ENCODE data around the gene GALNT15. TPM values are rescaled to one million over a fixed set of nuclear protein-coding genes. Genes with fewer than 3 reads are reported as not detected.

Gene GALNT15
- polyA plus RNA-seq, 1 of the 3 experiments (the other 2 are of a cell fraction): 4.7 TPM

DNA sequence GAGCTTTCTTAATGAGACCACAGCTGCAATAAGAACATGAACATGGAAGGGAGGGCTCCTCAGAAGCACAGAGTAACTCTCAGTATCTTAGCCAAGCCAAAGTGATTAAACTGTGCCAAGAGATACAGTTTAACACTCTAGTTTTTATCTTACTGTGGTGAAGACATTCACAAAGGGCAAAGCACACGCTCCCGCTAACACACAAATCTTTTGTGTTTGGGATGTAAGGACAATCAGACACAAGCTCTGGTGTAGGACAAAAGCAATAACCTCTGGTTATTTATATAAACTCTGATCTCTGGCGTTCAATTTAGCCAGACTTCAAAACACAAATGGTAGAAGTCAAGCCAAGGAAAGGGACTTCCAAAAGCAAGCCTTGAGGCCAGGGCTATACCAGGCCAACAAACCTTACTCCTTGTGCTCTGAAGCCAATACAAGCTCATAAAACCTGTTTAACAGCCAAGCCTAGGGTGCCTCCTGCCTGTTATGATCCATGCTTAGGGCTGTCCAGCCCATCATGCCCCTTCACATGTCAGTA lies 62.4 kb downstream of the GALNT15 start:
- H3K9me2 ChIP-seq: no peaks in the 10 kb centered on the region
- TF ChIP-seq, protein P1, sequence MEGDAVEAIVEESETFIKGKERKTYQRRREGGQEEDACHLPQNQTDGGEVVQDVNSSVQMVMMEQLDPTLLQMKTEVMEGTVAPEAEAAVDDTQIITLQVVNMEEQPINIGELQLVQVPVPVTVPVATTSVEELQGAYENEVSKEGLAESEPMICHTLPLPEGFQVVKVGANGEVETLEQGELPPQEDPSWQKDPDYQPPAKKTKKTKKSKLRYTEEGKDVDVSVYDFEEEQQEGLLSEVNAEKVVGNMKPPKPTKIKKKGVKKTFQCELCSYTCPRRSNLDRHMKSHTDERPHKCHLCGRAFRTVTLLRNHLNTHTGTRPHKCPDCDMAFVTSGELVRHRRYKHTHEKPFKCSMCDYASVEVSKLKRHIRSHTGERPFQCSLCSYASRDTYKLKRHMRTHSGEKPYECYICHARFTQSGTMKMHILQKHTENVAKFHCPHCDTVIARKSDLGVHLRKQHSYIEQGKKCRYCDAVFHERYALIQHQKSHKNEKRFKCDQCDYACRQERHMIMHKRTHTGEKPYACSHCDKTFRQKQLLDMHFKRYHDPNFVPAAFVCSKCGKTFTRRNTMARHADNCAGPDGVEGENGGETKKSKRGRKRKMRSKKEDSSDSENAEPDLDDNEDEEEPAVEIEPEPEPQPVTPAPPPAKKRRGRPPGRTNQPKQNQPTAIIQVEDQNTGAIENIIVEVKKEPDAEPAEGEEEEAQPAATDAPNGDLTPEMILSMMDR (IDR thresholded peaks at IDR 0.05): no peak
- no peak for TF ChIP-seq NFIC (IDR thresholded peaks at IDR 0.05; ENCODE audit: borderline replicate concordance)
- TF ChIP-seq RXRA (IDR thresholded peaks at IDR 0.05; ENCODE audit: borderline replicate concordance, low read depth): no peak
- no peak for TF ChIP-seq RAD21 (IDR thresholded peaks at IDR 0.05; ENCODE audit: low read length)
- TF ChIP-seq EP300 (IDR thresholded peaks at IDR 0.05; ENCODE audit: borderline replicate concordance in 1 of 2, low read depth in 1 of 2, low read length in 1 of 2): no peak
- TF ChIP-seq SMC3 (IDR thresholded peaks at IDR 0.05; ENCODE audit: low read depth, low read length): no peak
- no peak for TF ChIP-seq FOXM1 (IDR thresholded peaks at IDR 0.05; ENCODE audit: low read depth)
- TF ChIP-seq, protein P2, sequence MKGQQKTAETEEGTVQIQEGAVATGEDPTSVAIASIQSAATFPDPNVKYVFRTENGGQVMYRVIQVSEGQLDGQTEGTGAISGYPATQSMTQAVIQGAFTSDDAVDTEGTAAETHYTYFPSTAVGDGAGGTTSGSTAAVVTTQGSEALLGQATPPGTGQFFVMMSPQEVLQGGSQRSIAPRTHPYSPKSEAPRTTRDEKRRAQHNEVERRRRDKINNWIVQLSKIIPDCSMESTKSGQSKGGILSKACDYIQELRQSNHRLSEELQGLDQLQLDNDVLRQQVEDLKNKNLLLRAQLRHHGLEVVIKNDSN (IDR thresholded peaks at IDR 0.05; ENCODE audit: borderline replicate concordance, low read depth): no peak
- TF ChIP-seq, protein P3, sequence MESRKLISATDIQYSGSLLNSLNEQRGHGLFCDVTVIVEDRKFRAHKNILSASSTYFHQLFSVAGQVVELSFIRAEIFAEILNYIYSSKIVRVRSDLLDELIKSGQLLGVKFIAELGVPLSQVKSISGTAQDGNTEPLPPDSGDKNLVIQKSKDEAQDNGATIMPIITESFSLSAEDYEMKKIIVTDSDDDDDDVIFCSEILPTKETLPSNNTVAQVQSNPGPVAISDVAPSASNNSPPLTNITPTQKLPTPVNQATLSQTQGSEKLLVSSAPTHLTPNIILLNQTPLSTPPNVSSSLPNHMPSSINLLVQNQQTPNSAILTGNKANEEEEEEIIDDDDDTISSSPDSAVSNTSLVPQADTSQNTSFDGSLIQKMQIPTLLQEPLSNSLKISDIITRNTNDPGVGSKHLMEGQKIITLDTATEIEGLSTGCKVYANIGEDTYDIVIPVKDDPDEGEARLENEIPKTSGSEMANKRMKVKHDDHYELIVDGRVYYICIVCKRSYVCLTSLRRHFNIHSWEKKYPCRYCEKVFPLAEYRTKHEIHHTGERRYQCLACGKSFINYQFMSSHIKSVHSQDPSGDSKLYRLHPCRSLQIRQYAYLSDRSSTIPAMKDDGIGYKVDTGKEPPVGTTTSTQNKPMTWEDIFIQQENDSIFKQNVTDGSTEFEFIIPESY (IDR thresholded peaks at IDR 0.05; ENCODE audit: borderline replicate concordance, low read depth): no peak
- no peak for TF ChIP-seq JUND (IDR thresholded peaks at IDR 0.05)
- no peak for TF ChIP-seq TEAD4 (IDR thresholded peaks at IDR 0.05; ENCODE audit: borderline replicate concordance, insufficient read depth)
- no peak for TF ChIP-seq EZH2phosphoT487 (IDR thresholded peaks at IDR 0.05; ENCODE audit: borderline replicate concordance, low read depth)
- no peak for TF ChIP-seq RCOR1 (IDR thresholded peaks at IDR 0.05; ENCODE audit: low read length)
- TF ChIP-seq, protein P4, sequence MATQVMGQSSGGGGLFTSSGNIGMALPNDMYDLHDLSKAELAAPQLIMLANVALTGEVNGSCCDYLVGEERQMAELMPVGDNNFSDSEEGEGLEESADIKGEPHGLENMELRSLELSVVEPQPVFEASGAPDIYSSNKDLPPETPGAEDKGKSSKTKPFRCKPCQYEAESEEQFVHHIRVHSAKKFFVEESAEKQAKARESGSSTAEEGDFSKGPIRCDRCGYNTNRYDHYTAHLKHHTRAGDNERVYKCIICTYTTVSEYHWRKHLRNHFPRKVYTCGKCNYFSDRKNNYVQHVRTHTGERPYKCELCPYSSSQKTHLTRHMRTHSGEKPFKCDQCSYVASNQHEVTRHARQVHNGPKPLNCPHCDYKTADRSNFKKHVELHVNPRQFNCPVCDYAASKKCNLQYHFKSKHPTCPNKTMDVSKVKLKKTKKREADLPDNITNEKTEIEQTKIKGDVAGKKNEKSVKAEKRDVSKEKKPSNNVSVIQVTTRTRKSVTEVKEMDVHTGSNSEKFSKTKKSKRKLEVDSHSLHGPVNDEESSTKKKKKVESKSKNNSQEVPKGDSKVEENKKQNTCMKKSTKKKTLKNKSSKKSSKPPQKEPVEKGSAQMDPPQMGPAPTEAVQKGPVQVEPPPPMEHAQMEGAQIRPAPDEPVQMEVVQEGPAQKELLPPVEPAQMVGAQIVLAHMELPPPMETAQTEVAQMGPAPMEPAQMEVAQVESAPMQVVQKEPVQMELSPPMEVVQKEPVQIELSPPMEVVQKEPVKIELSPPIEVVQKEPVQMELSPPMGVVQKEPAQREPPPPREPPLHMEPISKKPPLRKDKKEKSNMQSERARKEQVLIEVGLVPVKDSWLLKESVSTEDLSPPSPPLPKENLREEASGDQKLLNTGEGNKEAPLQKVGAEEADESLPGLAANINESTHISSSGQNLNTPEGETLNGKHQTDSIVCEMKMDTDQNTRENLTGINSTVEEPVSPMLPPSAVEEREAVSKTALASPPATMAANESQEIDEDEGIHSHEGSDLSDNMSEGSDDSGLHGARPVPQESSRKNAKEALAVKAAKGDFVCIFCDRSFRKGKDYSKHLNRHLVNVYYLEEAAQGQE (IDR thresholded peaks at IDR 0.05; ENCODE audit: low read depth, low read length): no peak
- TF ChIP-seq, protein P5, sequence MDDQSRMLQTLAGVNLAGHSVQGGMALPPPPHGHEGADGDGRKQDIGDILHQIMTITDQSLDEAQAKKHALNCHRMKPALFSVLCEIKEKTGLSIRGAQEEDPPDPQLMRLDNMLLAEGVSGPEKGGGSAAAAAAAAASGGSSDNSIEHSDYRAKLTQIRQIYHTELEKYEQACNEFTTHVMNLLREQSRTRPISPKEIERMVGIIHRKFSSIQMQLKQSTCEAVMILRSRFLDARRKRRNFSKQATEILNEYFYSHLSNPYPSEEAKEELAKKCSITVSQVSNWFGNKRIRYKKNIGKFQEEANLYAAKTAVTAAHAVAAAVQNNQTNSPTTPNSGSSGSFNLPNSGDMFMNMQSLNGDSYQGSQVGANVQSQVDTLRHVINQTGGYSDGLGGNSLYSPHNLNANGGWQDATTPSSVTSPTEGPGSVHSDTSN (IDR thresholded peaks at IDR 0.05): no peak
- no peak for TF ChIP-seq NRF1 (IDR thresholded peaks at IDR 0.05; ENCODE audit: low read depth, low read length)
- TF ChIP-seq POLR2AphosphoS5 (IDR thresholded peaks at IDR 0.05; ENCODE audit: low read depth, low read length): no peak
- no peak for TF ChIP-seq GABPA (IDR thresholded peaks at IDR 0.05; ENCODE audit: low read depth)
- TF ChIP-seq SIN3A (IDR thresholded peaks at IDR 0.05; ENCODE audit: borderline replicate concordance, low read depth, low read length): no peak
- TF ChIP-seq MEF2A (IDR thresholded peaks at IDR 0.05; ENCODE audit: borderline replicate concordance, low read depth): no peak
- no peaks in the 10 kb centered on the region for H3F3A ChIP-seq (replicated peaks; ENCODE audit: insufficient read depth)
- H3K9me3 ChIP-seq: no peaks in the 10 kb centered on the region
- ChIA-PET POLR2A (no interaction called here), CTCF (interaction anchor here (0.8 kb wide), 1 partner anchor 188 kb away, joined by 3 read pairs; no protein-coding TSS in a partner anchor)
- no peaks in the 10 kb centered on the region for H3K79me2 ChIP-seq (ENCODE audit: insufficient read depth)
- no peaks in the 10 kb centered on the region for H3K36me3 ChIP-seq (replicated peaks in 1 of 2; ENCODE audit: control insufficient read depth in 1 of 2, insufficient read depth in 2 of 2, low read length in 1 of 2)
- no peaks in the 10 kb centered on the region for H3K27me3 ChIP-seq (ENCODE audit: insufficient read depth)
- no peak overlapping the region for H2AFZ ChIP-seq (ENCODE audit: low read depth)
- no peak overlapping the region for H3K4me3 ChIP-seq (ENCODE audit: low read depth in 2 of 2, low read length in 1 of 2)
- H3K4me2 ChIP-seq: no peak overlapping the region
- peaks cover 3 to 6% of the 10 kb centered on the region in 2 experiments; a peak in 2 of 4 replicates for H3K4me1 ChIP-seq (ENCODE audit: control insufficient read depth in 1 of 2, insufficient read depth in 2 of 2, low read depth in 1 of 2, low read length in 1 of 2)
- no peak overlapping the region for H3K9ac ChIP-seq
- DNase-seq: no peak
- H4K20me1 ChIP-seq (ENCODE audit: insufficient read depth): no peaks in the 10 kb centered on the region
- WGBS (ENCODE audit: low lambda C conversion rate): 81% methylated on average over 3 of the region's 3 CpGs
- H3K27ac ChIP-seq (ENCODE audit: low read depth in 2 of 2, low read length in 1 of 2): no peak overlapping the region
